Left lung (tissue), 10 donors: ENCODE data around the gene POLR1C. TPM values are rescaled to one million over a fixed set of nuclear protein-coding genes. Genes with fewer than 3 reads are reported as not detected.
"Not testable (repeated sequence)": the region's sequence is repeated elsewhere in the genome, so short reads cannot be mapped to it uniquely, and the experiment has no call there.

ENCODE experiments used
- ATAC-seq: fragments of 200-7000 bp; cut with Tn5 transposase; one replicate; pipeline ENCODE4 v1.9.1; 2020; ENCODE audit warnings: moderate library complexity
- DNase-seq, 4 donors: peaks; one replicate each; pipeline ENCODE4 v3.0.0-alpha.2; 2013 to 2020
- H3K27ac ChIP-seq, 2 donors: fragments of 200-600 bp; sonication (generic) in 1 of 2; one replicate each; pipeline versions ENCODE4 v1.5.0 to v1.8.0; 2020 to 2021
- H3K27me3 ChIP-seq, 2 donors: fragments of 200-600 bp; sonication (generic) in 1 of 2; one replicate each; pipeline versions ENCODE4 v1.5.0 to v1.8.0; 2020 to 2021
- H3K36me3 ChIP-seq, 2 donors: fragments of 200-600 bp; sonication (generic) in 1 of 2; one replicate each; pipeline versions ENCODE4 v1.5.0 to v1.8.0; 2020 to 2021
- H3K4me1 ChIP-seq, 2 donors: fragments of 200-600 bp; one replicate each; pipeline ENCODE4 v1.8.0; 2021
- H3K4me3 ChIP-seq, 2 donors: fragments of 200-600 bp; sonication (generic) in 1 of 2; one replicate each; pipeline versions ENCODE4 v1.5.0 to v1.8.0; 2020 to 2021; ENCODE audit warnings: mild to moderate bottlenecking in 1 of 2
- H3K9me3 ChIP-seq, 2 donors: fragments of 200-600 bp; sonication (generic) in 1 of 2; one replicate each; pipeline versions ENCODE4 v1.5.0 to v1.8.0; 2020 to 2021
- intact Hi-C, 2 donors: fragments of 100-400 bp; cut with DNase I; formaldehyde crosslinking; loops; one replicate each; pipeline versions ENCODE4 v1.11.2 to v1.14.2; 2022
- polyA plus RNA-seq, 6 donors: library from polyadenylated mRNA; unstranded; fragments of 120-200 nt; gene quantifications; one replicate each; pipeline ENCODE4 v1.2.1, GENCODE V29; 2013; ENCODE audit not compliant: insufficient read length in 6 of 6
- total RNA-seq, 2 donors: library from RNA; stranded (reverse); fragmentation: NEBNext Ultra II Directional; extraction: Animal tissue kit (Norgen Biotek cat#: 25700); gene quantifications; one replicate each; pipeline ENCODE4 v1.2.1, GENCODE V29; 2021
- TF ChIP-seq, protein P1 (sequence below), 2 donors: fragments of 200-600 bp; sonication (generic) in 1 of 2; IDR thresholded peaks; one replicate each; pipeline versions ENCODE4 v1.5.0 to v1.8.0; 2021; ENCODE audit warnings: antibody characterized with exemption in 2 of 2
- donor health status: DM: no; HTN: yes; CAD: no.
- donor health status: DM: no; HTN: no; CAD: no.

The POLR1C gene
- total and polyA plus RNA-seq, 8 donors = 31.9 to 46.3 (median 35.5) TPM

DNA sequence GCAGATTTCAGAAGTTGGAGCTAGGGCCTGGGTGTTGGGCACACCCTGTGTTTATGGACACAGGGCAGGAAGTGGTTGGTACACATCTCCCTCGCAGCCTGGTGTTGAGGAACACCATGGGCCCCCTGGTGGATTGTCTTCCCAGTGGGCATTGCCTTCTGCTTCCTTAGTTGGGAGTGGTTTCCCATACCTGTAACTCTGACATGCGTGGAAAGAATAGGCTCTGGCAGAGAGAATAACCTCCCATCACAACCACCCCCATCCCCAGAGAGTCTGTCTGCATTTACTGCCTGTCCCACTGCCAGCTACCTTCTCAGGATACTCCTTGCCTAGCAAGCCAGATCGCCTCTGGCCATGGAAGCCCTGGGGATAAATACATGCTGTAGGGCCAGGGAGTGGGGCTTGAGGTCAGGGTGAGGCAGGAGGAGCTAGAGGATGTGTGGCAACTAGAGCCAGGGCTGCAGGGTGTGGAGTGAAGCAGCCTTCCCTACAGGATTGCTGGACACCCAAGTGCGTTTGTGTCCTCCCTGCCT, 21.4 kb upstream of the POLR1C start:
- peaks cover 3 to 34% of the 10 kb centered on the region in 2 donors for H3K36me3 ChIP-seq
- no peaks in the 10 kb centered on the region for H3K9me3 ChIP-seq
- ATAC-seq (no peak), DNase-seq (no peak)
- TF ChIP-seq, protein P1, sequence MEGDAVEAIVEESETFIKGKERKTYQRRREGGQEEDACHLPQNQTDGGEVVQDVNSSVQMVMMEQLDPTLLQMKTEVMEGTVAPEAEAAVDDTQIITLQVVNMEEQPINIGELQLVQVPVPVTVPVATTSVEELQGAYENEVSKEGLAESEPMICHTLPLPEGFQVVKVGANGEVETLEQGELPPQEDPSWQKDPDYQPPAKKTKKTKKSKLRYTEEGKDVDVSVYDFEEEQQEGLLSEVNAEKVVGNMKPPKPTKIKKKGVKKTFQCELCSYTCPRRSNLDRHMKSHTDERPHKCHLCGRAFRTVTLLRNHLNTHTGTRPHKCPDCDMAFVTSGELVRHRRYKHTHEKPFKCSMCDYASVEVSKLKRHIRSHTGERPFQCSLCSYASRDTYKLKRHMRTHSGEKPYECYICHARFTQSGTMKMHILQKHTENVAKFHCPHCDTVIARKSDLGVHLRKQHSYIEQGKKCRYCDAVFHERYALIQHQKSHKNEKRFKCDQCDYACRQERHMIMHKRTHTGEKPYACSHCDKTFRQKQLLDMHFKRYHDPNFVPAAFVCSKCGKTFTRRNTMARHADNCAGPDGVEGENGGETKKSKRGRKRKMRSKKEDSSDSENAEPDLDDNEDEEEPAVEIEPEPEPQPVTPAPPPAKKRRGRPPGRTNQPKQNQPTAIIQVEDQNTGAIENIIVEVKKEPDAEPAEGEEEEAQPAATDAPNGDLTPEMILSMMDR (IDR thresholded peaks at IDR 0.05) = no peak
- H3K27ac ChIP-seq = no peak overlapping the region
- H3K4me1 ChIP-seq = peaks cover 12 to 36% of the 10 kb centered on the region in 2 donors
- intact Hi-C loops = no loop called here
- H3K27me3 ChIP-seq = no peaks in the 10 kb centered on the region
- no peak overlapping the region for H3K4me3 ChIP-seq

DNA sequence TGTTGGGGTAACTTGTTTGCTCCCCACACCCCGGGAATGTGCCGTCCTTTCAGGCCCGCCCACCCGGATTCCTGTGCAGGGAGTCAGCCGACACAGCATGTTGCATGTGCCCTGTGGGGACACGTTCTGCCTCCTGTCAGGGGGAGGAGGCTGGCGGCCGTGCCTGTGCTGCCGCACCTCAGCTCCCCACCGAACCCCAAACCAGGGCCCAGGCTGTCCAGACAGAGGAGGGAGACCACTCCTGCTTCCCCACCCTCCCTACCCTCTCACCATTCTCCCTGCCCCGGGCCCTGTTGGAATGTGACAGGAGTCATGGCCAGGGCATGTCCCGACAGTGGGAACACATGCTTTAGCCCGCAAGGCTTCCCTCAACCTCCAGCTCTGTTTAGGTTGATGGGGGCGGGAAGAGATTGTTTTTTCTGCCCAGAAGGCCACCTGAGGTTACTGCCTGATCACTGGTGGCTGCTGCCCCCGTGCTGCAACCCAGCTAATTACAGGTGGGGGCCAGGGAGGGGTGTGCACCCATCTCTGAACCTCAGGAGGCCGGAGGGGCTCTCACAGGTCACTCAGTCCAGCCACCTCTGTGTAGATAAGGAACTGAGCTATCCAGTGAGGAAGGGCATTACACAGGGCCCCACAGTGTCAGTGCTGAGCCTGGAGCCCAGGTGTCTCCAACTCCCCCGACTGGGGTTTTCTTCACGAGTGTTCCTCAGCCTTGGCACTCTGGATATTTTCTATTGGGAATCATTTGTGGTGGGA, 20.3 kb upstream of the POLR1C start:
- Histone ChIP-seq H3K27ac (no peak overlapping the region), H3K36me3 (peaks cover 3 to 44% of the 10 kb centered on the region in 2 donors), H3K27me3 (no peaks in the 10 kb centered on the region), H3K4me1 (peaks cover 12 to 36% of the 10 kb centered on the region in 2 donors), H3K4me3 (no peak overlapping the region), H3K9me3 (no peaks in the 10 kb centered on the region)
- DNase-seq (no peak), ATAC-seq (peak; percentile 36)
- intact Hi-C loops = no loop called here
- TF ChIP-seq, protein P1 (IDR thresholded peaks at IDR 0.05) = peak in 1 of 2 donors; percentile 25

DNA sequence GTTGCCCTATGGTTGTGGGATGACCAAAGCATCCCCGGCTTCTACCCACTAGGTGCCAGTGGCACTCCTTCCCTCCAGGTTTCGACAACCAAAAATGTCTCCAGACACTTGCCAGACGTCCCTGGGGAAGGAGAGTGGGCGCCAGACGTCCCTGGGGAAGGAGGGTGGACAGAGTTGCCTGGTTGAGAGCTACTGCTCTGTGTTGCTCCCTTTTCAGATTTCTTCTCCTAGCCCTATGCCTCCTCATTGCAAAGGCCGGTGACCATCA, 19.8 kb upstream of the POLR1C start:
- Histone ChIP-seq H3K4me1 (peaks cover 8 to 31% of the 10 kb centered on the region in 2 donors), H3K4me3 (no peak overlapping the region), H3K27me3 (no peaks in the 10 kb centered on the region), H3K36me3 (peaks cover 3 to 46% of the 10 kb centered on the region in 2 donors), H3K27ac (no peak overlapping the region), H3K9me3 (no peaks in the 10 kb centered on the region)
- TF ChIP-seq, protein P1 (IDR thresholded peaks at IDR 0.05) = no peak
- no peak for DNase-seq
- no peak for ATAC-seq
- intact Hi-C loops = no loop called here

DNA sequence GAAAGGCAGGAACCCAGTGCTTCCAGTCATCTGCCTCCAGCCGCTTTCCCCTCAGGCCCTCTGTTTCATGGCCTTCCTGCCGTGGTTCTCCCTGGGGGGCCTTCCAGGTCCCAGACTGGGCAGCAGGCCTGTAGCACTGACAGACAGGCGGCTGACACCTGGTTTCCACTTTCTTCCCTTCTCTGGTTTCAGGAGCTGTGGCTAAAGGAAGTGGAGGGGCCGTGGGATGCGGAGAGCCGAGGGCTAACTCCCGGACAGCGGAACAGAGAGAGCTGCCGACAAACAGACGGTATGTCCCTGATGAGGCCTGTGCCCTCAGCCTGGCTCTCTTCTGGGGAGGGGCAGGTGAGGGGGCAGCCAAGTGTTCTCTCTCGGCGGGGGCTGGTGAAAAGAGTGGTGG, 19.2 kb upstream of the POLR1C start:
- ATAC-seq (no peak), DNase-seq (no peak)
- Histone ChIP-seq H3K27ac (no peak overlapping the region), H3K4me3 (no peak overlapping the region), H3K27me3 (no peaks in the 10 kb centered on the region), H3K9me3 (no peaks in the 10 kb centered on the region), H3K36me3 (peaks cover 3 to 52% of the 10 kb centered on the region in 2 donors), H3K4me1 (peaks cover 1 to 24% of the 10 kb centered on the region in 2 donors)
- intact Hi-C loops = no loop called here
- TF ChIP-seq, protein P1 (IDR thresholded peaks at IDR 0.05) = no peak

DNA sequence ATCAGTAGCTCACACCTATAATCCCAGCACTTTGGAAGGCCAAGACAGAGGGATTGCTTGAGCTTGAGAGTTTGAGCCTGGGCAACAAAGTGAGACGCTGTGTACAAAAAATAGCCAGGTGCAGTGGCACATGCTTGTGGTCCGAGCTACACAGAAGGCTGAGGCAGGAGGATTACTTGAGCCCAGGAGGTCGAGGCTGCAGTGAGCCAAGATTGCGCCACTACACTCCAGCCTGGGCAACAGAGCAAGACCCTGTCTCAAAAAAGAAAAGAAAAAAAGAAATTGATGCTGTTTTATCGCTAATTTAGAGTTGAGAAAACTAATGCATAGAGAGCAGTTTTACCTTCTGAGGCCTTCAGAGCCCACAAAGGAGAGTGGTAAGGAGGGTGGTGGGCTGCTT, 18.6 kb upstream of the POLR1C start:
- H3K27ac ChIP-seq, H3K27me3 ChIP-seq, DNase-seq, ATAC-seq, H3K9me3 ChIP-seq, intact Hi-C loops, H3K4me3 ChIP-seq: not testable (repeated sequence)
- H3K4me1 ChIP-seq = peaks cover 0 to 21% of the 10 kb centered on the region in 2 donors
- peaks cover 3 to 58% of the 10 kb centered on the region in 2 donors for H3K36me3 ChIP-seq
